GM12878 (cell line): Measurements from ENCODE around the gene ZNF577. TPM values are rescaled to one million over a fixed set of nuclear protein-coding genes. Genes with fewer than 3 reads are reported as not detected.

Experiments used
- ATAC-seq: fragments of 200-7000 bp; cut with Tn5 transposase; 3 replicates; pipeline ENCODE4 v1.9.1; 2020; ENCODE audit warnings: mild to moderate bottlenecking, moderate library complexity
- BruUV-seq: library from RNA; stranded (reverse); fragments of 400-500 nt; replicated peaks from 2 replicates; lab custom pipeline; 2021; lab: Mats Ljungman, UMichigan
- CTCF ChIA-PET: fragments of 300-600 bp; sonication (Branson Sonifier 250); formaldehyde crosslinking; extraction: SDS; loops from one replicate; lab custom pipeline; 2021; ENCODE audit warnings: inconsistent platforms; lab: Yijun Ruan, JAX
- POLR2A ChIA-PET: fragments of 350-600 bp; formaldehyde crosslinking; extraction: SDS; loops from one replicate; lab custom pipeline; 2021; ENCODE audit warnings: inconsistent platforms; lab: Charles Lee
- RAD21 ChIA-PET: fragments of 300-600 bp; sonication (Branson Sonifier 250); formaldehyde crosslinking; loops from one replicate; lab custom pipeline; 2023; ENCODE audit warnings: antibody characterized with exemption; ENCODE audit not compliant: unreplicated experiment; lab: Charles Lee
- SMC1A ChIA-PET: fragments of 300-600 bp; sonication (Branson Sonifier 250); formaldehyde crosslinking; loops from one replicate; lab custom pipeline; 2023; ENCODE audit not compliant: unreplicated experiment, uncharacterized antibody; lab: Charles Lee
- DNase-seq: peaks from one replicate; pipeline ENCODE4 v3.0.0-alpha.2; 2011; ENCODE audit warnings: low read depth, low spot score
- FAIRE-seq: peaks from 3 replicates; lab custom pipeline; 2011; peaks lifted over from hg19 to GRCh38; lab: Jason Lieb, UNC
- H2AFZ ChIP-seq: 2 replicates; pipeline ENCODE4 v1.6.0; 2011; ENCODE audit warnings: low read depth, low read length, control low read depth; ENCODE audit not compliant: control insufficient read depth
- H3K27ac ChIP-seq: 2 replicates; pipeline ENCODE4 v1.5.1; 2011; ENCODE audit warnings: control low read depth; ENCODE audit not compliant: control insufficient read depth, insufficient read depth
- H3K27me3 ChIP-seq, 2 experiments: replicated peaks in 1 of 2; 2 replicates each; pipeline versions ENCODE4 v1.6.0 to v1.6.1; 2011; ENCODE audit warnings: low read length in 1 of 2; ENCODE audit not compliant: control insufficient read depth in 2 of 2, insufficient read depth in 2 of 2
- H3K36me3 ChIP-seq, 2 experiments: 2 replicates each; pipeline ENCODE4 v1.5.1; 2011; ENCODE audit warnings: low read length in 1 of 2; ENCODE audit not compliant: control insufficient read depth in 2 of 2, insufficient read depth in 2 of 2
- H3K4me1 ChIP-seq: 2 replicates; pipeline ENCODE4 v1.6.1; 2011; ENCODE audit warnings: mild to moderate bottlenecking, low read length, moderate library complexity, mixed read lengths; ENCODE audit not compliant: control insufficient read depth, insufficient read depth
- H3K4me2 ChIP-seq: 2 replicates; pipeline ENCODE4 v1.6.0; 2011; ENCODE audit warnings: control low read depth; ENCODE audit not compliant: control insufficient read depth, insufficient read depth
- H3K4me3 ChIP-seq: fragments of 200-600 bp; sonication (generic); 2 replicates; pipeline ENCODE4 v1.5.1; 2016
- H3K79me2 ChIP-seq: 2 replicates; pipeline ENCODE4 v1.6.0; 2011; ENCODE audit warnings: low read length; ENCODE audit not compliant: control insufficient read depth, insufficient read depth
- H3K9ac ChIP-seq: 2 replicates; pipeline ENCODE4 v1.8.0; 2011; ENCODE audit warnings: low read length, control low read depth, mixed read lengths; ENCODE audit not compliant: control insufficient read depth, insufficient read depth
- H3K9me3 ChIP-seq: replicated peaks from 3 replicates; pipeline ENCODE4 v1.5.1; 2011; ENCODE audit warnings: mild to moderate bottlenecking, low read length; ENCODE audit not compliant: control insufficient read depth, insufficient read depth
- H4K20me1 ChIP-seq: 2 replicates; pipeline ENCODE4 v1.6.0; 2011; ENCODE audit not compliant: control insufficient read depth, insufficient read depth
- CEBPB ChIP-seq, 2 experiments: fragments of 150-350 bp in 1 of 2; IDR thresholded peaks; 2 replicates each; pipeline ENCODE4 v1.6.1; 2012 to 2014; ENCODE audit warnings: low read depth in 2 of 2, low read length in 2 of 2, borderline replicate concordance in 1 of 2, inconsistent platforms in 1 of 2
- GABPA ChIP-seq: IDR thresholded peaks from 2 replicates; pipeline ENCODE4 v1.6.1; 2014; ENCODE audit warnings: antibody characterized with exemption, low read depth, mild to moderate bottlenecking, inconsistent platforms
- MEF2A ChIP-seq: IDR thresholded peaks from 2 replicates; pipeline ENCODE4 v1.6.1; 2011; ENCODE audit warnings: low read depth, mild to moderate bottlenecking, low read length, moderate library complexity; ENCODE audit not compliant: insufficient read depth
- NFIC ChIP-seq: IDR thresholded peaks from 2 replicates; pipeline ENCODE4 v1.6.1; 2012; ENCODE audit warnings: low read depth, mild to moderate bottlenecking, inconsistent platforms, low read length, moderate library complexity
- PAX8 ChIP-seq: fragments of 450-650 bp; IDR thresholded peaks from 2 replicates; pipeline ENCODE4 v1.6.1; 2017; ENCODE audit warnings: mild to moderate bottlenecking, moderate library complexity
- POU2F2 ChIP-seq: IDR thresholded peaks from 3 replicates; pipeline ENCODE4 v1.6.1; 2011; ENCODE audit warnings: low read depth, mild to moderate bottlenecking, low read length, borderline replicate concordance
- RELB ChIP-seq: fragments of 450-650 bp; IDR thresholded peaks from 2 replicates; pipeline ENCODE4 v1.6.1; 2017; ENCODE audit warnings: low read depth, mild to moderate bottlenecking, moderate library complexity
- YBX1 ChIP-seq: fragments of 450-650 bp; IDR thresholded peaks from 2 replicates; pipeline ENCODE4 v1.6.1; 2016; ENCODE audit warnings: antibody characterized with exemption
- ZNF592 ChIP-seq: fragments of 450-650 bp; IDR thresholded peaks from 2 replicates; pipeline ENCODE4 v1.6.1; 2017; ENCODE audit warnings: mild to moderate bottlenecking, moderate library complexity
- WGBS: methylation state at CpG from one replicate; pipeline ENCODE4 v1.1.6; 2016; ENCODE audit warnings: low lambda C conversion rate; ENCODE audit not compliant: insufficient replicate concordance, insufficient coverage; ENCODE audit errors: missing lambda C conversion rate; 5-methylcytosine and 5-hydroxymethylcytosine counted together
- in situ Hi-C: fragments of 300-500 bp; cut with MboI; formaldehyde crosslinking; loops from 9 replicates; pipeline ENCODE4 v1.14.3; 2018; ENCODE audit warnings: mixed read lengths
- intact Hi-C: fragments of 100-400 bp; cut with micrococcal nuclease; formaldehyde crosslinking; loops from one replicate; pipeline ENCODE4 v1.14.2; 2022; ENCODE audit not compliant: unreplicated experiment
- polyA plus RNA-seq, 11 experiments: library from polyadenylated mRNA; depleted of rRNA in 4 of 11; unstranded in 6 of 11; stranded (reverse) in 5 of 11; fragments of >200 nt; fragmentation: Nextera tagmentation in 4 of 11; fragmentation: Illumina TruSeq in 1 of 11; extraction: Ambion mirVana in 4 of 11; extraction: Trizol in 1 of 11; gene quantifications; 1 replicate in 1 of 11; 2 replicates in 10 of 11; pipeline versions ENCODE4 v1.2.1 to v1.2.3, GENCODE V29; 2011 to 2016; ENCODE audit warnings: inconsistent platforms in 2 of 11, missing spikeins in 2 of 11, low read depth in 1 of 11
- total RNA-seq, 4 experiments: library from RNA; depleted of rRNA in 3 of 4; stranded (reverse); fragments of >200 nt in 3 of 4; fragmentation: Illumina TruSeq in 1 of 4; extraction: Trizol in 1 of 4; gene quantifications; 2 replicates each; pipeline versions ENCODE4 v1.2.1 to v1.2.3, GENCODE V29; 2013 to 2021
- TF ChIP-seq, protein P1 (sequence below): IDR thresholded peaks from 2 replicates; pipeline ENCODE4 v1.6.1; 2012; ENCODE audit warnings: improper control_type of control experiment, low read depth, low read length; ENCODE audit not compliant: insufficient replicate concordance

ZNF577 gene
- total and polyA plus RNA-seq, 10 of the 15 experiments (the other 5 are each of a cell fraction or from before 2014, with no cell fraction given), result 1.0 to 6.1 (median 4.5) TPM

DNA sequence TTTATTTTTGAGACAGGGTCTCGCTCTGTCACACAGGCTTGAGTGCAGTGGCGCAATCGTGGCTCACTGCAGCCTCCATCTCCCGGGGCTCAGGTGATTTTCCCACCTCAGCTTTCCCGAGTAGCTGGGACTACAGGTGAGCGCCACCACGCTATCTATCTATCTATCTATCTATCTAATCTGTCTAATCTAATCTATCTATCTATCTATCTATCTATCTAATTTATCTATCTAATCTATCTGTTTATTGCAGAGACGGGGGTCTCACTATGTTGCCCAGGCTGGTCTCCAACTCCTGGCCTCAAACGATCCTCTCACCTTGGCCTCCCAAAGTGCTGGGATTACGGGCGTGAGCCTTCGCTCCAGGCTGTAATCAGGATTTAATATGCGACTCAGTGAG is 40.1 kb upstream of the ZNF577 start:
- FAIRE-seq, result no peak
- no peak for ATAC-seq
- peak overlapping the region; percentile 87 for H3K9ac ChIP-seq
- H3K27me3 ChIP-seq, result no peaks in the 10 kb centered on the region
- WGBS, result 35% methylated on average over 13 of the region's 13 CpGs
- RAD21 ChIA-PET, result no interaction called here
- H3K36me3 ChIP-seq, result peaks cover under 1 to 7% of the 10 kb centered on the region in 2 experiments; a peak in 3 of 4 replicates
- no TSS peak for BruUV-seq
- in situ Hi-C loops, result no loop called here
- H3K27ac ChIP-seq, result peak overlapping the region; percentile 70; the same call in 1 of the 2 replicates
- H3K4me3 ChIP-seq, result peak overlapping the region; percentile 77
- H3K9me3 ChIP-seq, result peaks cover 12% of the 10 kb centered on the region; the same call in 2 of the 3 replicates
- H4K20me1 ChIP-seq, result no peaks in the 10 kb centered on the region
- CTCF ChIA-PET, result no interaction called here
- POLR2A ChIA-PET, result no interaction called here
- no peak for DNase-seq
- H3K79me2 ChIP-seq, result peaks cover 6% of the 10 kb centered on the region
- H2AFZ ChIP-seq, result peak overlapping the region; percentile 100
- H3K4me2 ChIP-seq, result peak overlapping the region; percentile 28
- intact Hi-C loops, result loop anchor here (2.0 to 10.0 kb wide), 3 partner anchors 59 to 309 kb away; partner anchors contain the start of genes ZNF350 and ZNF432
- H3K4me1 ChIP-seq, result 0 out of 2 replicates have a peak, but pooled peaks cover 2% of the 10 kb centered on the region
- SMC1A ChIA-PET, result no interaction called here
- TF ChIP-seq POU2F2, result no peak
- no peak for TF ChIP-seq ZNF592
- TF ChIP-seq GABPA, result no peak
- no peak for TF ChIP-seq PAX8
- TF ChIP-seq MEF2A, result no peak
- TF ChIP-seq YBX1, result no peak
- TF ChIP-seq, protein P1, sequence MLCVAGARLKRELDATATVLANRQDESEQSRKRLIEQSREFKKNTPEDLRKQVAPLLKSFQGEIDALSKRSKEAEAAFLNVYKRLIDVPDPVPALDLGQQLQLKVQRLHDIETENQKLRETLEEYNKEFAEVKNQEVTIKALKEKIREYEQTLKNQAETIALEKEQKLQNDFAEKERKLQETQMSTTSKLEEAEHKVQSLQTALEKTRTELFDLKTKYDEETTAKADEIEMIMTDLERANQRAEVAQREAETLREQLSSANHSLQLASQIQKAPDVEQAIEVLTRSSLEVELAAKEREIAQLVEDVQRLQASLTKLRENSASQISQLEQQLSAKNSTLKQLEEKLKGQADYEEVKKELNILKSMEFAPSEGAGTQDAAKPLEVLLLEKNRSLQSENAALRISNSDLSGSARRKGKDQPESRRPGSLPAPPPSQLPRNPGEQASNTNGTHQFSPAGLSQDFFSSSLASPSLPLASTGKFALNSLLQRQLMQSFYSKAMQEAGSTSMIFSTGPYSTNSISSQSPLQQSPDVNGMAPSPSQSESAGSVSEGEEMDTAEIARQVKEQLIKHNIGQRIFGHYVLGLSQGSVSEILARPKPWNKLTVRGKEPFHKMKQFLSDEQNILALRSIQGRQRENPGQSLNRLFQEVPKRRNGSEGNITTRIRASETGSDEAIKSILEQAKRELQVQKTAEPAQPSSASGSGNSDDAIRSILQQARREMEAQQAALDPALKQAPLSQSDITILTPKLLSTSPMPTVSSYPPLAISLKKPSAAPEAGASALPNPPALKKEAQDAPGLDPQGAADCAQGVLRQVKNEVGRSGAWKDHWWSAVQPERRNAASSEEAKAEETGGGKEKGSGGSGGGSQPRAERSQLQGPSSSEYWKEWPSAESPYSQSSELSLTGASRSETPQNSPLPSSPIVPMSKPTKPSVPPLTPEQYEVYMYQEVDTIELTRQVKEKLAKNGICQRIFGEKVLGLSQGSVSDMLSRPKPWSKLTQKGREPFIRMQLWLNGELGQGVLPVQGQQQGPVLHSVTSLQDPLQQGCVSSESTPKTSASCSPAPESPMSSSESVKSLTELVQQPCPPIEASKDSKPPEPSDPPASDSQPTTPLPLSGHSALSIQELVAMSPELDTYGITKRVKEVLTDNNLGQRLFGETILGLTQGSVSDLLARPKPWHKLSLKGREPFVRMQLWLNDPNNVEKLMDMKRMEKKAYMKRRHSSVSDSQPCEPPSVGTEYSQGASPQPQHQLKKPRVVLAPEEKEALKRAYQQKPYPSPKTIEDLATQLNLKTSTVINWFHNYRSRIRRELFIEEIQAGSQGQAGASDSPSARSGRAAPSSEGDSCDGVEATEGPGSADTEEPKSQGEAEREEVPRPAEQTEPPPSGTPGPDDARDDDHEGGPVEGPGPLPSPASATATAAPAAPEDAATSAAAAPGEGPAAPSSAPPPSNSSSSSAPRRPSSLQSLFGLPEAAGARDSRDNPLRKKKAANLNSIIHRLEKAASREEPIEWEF, result no peak
- TF ChIP-seq RELB, result no peak
- TF ChIP-seq NFIC, result no peak
- no peak for TF ChIP-seq CEBPB (IDR thresholded peaks at IDR 0.05; ENCODE audit: borderline replicate concordance in 1 of 2, low read depth in 2 of 2, low read length in 2 of 2)
